ENCODE measurements around the gene PDE8B.

Gene PDE8B

GRCh38 chr5:77210091-77210963 is at the start of gene PDE8B:
PDE8B (plus strand) TSS chr5:77210680; CDS start chr5:77210926, 246 bp downstream.
- no peak for DNase-seq (ENCODE audit: low spot score)

- no peak for DNase-seq (ENCODE audit: low spot score)
These were observed 47.0 kb upstream of the PDE8B start for GRCh38 chr5:77163453-77163852.

- no peak for DNase-seq (ENCODE audit: low spot score)
These were observed 43.4 kb upstream of the PDE8B start for GRCh38 chr5:77167063-77167462.

GRCh38 chr5:77167695-77168121 is 42.8 kb upstream of the PDE8B start:
- no peak for DNase-seq (ENCODE audit: low spot score)

GRCh38 chr5:77168161-77168878 is 42.2 kb upstream of the PDE8B start:
- DNase-seq (ENCODE audit: low spot score), result no peak

- DNase-seq (ENCODE audit: low spot score), result no peak
These were observed 41.6 kb upstream of the PDE8B start for GRCh38 chr5:77168879-77169244.

- no peak for DNase-seq (ENCODE audit: low spot score)
These were observed 40.1 kb upstream of the PDE8B start for GRCh38 chr5:77170196-77170890.

- DNase-seq (ENCODE audit: low spot score), result no peak
These were observed 39.2 kb upstream of the PDE8B start for GRCh38 chr5:77171141-77171910.

GRCh38 chr5:77172713-77173328 is 37.7 kb upstream of the PDE8B start:
- no peak for DNase-seq (ENCODE audit: low spot score)

GRCh38 chr5:77174526-77174925 is 36.0 kb upstream of the PDE8B start:
- no peak for DNase-seq (ENCODE audit: low spot score)

GRCh38 chr5:77175231-77175630 is 35.2 kb upstream of the PDE8B start:
- no peak for DNase-seq (ENCODE audit: low spot score)

GRCh38 chr5:77176429-77176828 is 34.1 kb upstream of the PDE8B start:
- no peak for DNase-seq (ENCODE audit: low spot score)

- no peak for DNase-seq (ENCODE audit: low spot score)
These were observed 32.9 kb upstream of the PDE8B start for GRCh38 chr5:77177576-77177975.

- DNase-seq (ENCODE audit: low spot score), result no peak
These were observed 30.1 kb upstream of the PDE8B start for GRCh38 chr5:77180167-77181081.

GRCh38 chr5:77181173-77181572 is 29.3 kb upstream of the PDE8B start:
- DNase-seq (ENCODE audit: low spot score), result no peak

- no peak for DNase-seq (ENCODE audit: low spot score)
These were observed 28.7 kb upstream of the PDE8B start for GRCh38 chr5:77181596-77182304.

- no peak for DNase-seq (ENCODE audit: low spot score)
These were observed 28.1 kb upstream of the PDE8B start for GRCh38 chr5:77182367-77182766.

GRCh38 chr5:77186652-77187370 is 23.7 kb upstream of the PDE8B start:
- DNase-seq (ENCODE audit: low spot score), result no peak

- no peak for DNase-seq (ENCODE audit: low spot score)
These were observed 21.1 kb upstream of the PDE8B start for GRCh38 chr5:77189421-77189820.
